GM18526 (cell line): ENCODE data around the gene PPP2R5C.

ENCODE experiments used
- POLR2A ChIP-seq: IDR thresholded peaks from 3 replicates; pipeline ENCODE4 v1.6.1; 2011; ENCODE audit not compliant: insufficient read length; ENCODE audit errors: extremely low read depth

PPP2R5C gene

DNA sequence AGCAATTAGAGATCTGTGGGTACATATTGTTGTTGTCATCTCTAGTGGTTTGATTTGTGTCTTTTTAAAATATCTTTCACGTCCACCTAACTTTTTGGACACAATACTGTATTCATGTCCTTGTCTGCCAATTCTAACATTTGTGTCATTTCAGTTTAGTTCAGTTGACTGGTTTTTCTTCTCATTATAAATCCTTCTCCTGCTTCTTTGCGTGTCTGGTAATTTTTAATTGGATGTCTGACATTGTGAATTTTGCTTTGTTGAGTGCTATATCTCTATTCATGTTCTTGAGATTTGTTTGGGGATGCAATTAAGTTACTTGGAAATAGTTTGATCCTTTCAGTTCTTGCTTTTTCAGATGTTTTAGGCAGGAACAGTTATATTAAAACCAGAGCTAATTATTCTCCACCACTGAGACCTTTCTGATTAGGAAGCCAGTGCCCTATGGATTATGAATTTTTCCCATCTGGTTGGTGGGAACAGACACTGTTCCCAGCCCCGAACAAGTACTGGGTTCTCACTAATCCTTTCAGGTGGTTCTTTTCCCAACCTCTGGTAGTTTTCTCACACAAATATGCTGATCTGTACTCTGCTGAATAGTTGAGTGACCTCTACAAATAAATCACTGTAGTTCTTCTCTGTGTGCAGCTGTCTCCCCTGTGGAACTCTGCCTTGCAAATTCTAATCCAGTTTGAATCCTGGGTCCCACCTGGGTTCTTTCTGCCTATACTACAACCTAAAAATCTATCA, 111.7 kb downstream of the PPP2R5C start:
- no peak for TF ChIP-seq POLR2A

DNA sequence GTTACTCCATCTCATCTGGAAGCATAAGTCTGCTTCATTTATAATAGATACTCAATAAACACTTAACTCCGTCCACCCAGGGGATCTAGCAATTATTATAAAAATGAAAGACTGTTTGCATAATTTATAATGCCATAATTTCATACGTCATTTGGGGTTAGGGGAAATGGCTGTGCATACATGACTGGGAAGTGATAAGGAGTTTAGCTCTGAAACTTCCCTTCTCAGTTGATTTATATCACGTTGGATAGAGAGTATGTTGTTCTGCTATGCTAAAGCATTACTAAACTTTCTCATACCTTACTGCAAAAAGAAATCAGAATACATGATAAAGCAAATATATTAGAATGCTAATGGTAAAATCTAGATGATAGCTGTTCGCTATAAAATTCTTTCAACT, 112.5 kb downstream of the PPP2R5C start:
- no peak for TF ChIP-seq POLR2A

DNA sequence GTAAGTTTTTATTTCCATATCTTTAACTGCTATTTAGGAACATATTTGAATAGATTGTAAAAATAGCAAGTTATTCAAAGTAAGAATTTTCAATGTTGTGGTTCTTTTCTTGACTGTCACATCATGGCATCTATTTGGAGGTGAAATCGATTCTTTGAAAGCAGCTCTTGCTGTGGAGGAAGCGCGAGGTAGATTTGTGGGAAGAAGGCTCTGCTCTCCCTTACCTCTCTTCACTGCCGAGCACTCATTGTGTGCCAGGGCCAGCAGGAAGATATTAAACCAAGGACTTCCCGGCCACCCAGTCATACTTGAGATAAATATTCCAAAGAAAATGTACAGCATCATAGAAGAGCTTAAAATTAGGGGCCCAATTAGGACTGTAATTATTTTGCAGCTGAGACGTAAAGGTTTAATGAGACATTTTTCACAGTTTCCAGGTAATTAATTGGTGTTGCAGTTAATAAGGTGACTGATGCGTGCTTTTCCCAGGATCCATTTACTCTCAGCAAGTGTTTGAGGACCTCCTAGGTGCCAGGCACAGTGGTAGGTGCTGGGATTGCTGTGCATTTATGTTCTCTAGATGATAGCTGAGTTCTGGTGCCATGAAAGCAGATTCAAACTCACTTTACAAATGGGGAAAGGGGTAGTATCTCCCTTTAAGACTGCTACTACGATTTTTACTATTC, 113.7 kb downstream of the PPP2R5C start:
- no peak for TF ChIP-seq POLR2A

DNA sequence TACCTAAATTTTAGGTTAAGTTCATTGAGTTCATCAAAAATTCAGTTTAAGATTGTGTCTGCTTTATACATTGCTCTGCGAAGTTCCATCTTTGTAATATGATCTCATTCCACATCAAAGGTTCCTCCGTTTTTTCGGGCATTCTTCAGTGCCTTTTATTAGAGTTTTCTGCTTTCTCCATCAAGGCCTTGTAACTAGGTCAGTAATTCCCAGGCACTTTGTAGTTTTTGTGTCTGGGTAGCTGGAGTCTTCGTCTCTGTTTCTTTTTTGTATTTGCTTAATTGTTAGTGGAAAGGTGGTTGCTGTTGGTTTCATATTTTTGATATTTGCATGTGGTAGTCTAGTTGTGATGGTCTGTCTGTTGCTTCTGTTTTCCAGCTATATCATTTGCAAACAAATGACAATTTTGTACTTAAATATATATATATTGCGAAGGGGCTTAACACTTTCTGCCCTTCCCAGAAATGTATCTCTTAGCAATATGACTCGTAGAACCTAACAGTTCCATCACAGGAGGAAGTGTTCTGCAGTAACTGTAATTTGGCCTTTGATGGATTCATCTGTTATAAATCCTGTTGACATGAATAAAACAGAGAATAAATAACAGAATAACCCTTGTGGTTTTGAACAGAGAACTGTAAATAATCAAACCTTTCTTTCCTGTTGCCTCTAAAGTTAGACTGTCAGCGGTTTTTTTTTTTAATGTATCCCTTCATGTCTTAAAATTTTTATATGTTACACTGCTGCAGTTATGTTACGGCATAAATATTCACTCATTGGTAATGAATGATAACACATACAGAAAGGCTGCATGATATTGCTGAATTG, 114.4 kb downstream of the PPP2R5C start:
- no peak for TF ChIP-seq POLR2A

DNA sequence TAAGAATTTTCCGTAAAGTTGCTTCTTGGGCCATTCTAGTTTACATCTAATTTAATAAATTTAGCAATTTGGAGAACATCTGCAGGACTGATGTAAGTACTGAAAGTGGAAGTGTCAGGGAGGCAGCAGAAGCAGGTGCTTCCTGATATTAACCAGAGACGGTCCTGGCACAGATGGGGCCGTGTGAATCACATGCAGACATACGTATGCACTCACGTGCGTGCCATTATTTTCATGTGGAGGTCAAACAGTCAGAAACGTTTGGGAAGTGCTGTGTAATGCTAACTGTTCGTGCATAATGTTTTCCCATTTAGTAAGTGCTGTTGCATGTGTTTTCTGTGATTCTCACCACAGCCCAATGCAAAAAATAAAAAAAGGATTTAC, 115.0 kb downstream of the PPP2R5C start:
- peak; percentile 16 for TF ChIP-seq POLR2A

DNA sequence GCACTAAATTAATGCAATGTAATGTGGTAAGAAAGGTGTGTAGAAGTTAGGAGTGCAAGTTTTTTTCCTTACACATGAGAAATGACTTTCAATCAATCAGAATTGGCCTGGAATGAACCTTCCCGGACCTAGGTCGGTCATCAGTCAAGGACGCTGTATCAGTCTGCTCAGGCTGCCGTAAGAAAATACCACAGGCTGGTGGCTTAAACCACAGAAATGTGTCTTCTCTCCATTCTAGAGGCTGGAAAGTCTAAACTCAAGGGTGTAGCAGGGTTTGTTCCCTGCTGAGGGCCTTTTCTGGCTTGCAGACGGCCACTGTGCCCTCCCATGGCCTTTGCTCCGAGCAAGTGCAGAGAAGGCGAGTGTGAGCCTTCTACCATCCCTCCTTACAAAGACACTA, 116.3 kb downstream of the PPP2R5C start:
- no peak for TF ChIP-seq POLR2A

DNA sequence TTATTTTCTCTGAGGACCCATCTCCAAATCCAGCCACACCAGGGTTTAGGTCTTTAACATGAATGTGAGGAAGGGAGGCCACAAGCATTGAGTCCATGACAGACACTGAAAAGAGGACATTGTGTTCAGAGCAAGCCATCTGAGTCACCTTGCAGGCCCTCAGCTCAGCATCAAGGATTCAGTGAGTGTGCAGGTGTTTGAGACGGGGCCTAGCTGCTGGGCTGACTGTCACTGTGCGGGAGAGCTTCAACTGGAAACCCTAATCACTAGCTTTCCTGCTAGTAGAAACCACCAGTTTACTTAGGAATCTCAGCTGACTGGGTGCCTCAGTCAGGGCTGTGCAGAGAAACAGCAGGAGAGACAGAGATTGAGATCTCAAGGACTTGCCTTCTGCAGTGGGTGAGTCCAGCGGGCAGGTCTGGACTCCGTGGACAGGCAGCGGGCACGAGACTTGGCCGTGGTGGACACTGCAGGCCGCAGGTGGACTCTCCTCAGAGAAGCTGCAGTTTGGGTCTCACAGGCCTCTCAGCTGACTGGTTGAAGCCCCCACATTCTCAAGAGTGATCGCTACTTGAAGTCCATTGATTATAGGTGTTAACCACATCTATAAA, 116.8 kb downstream of the PPP2R5C start:
- no peak for TF ChIP-seq POLR2A

DNA sequence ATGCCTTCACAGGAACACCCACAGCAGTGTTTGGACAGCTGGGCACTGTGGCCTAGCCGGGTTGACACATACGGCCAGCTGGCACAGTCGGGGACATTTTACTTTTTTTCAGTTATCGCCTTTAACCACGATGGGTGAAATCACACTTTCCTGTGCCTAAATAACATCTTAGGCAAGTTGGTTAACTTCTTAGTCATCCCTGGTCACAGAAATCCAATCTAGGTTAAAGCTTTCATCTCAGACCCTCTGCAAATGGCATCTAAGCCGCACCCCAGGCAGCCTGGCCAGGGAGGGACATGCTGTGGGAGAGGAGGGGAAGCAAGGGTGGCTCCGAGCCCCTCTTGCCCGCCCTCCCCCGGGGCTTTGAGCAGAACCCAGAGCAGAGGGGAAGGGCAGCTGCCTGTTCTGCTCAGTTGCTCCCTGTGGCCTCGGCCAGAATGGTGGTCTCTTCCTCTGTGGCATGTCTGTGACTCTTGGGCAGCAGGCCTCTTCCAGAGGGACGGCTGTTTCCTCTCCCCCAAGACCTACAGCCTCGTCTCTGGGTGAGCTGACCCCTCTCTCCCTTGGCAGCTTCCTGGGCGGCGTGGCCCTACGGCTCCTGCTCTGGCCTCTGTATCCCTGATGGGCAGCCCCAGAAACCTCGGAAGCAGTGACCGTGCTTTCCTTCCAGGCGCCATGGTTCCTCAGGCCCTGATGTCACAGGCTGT, 117.5 kb downstream of the PPP2R5C start:
- TF ChIP-seq POLR2A = no peak

DNA sequence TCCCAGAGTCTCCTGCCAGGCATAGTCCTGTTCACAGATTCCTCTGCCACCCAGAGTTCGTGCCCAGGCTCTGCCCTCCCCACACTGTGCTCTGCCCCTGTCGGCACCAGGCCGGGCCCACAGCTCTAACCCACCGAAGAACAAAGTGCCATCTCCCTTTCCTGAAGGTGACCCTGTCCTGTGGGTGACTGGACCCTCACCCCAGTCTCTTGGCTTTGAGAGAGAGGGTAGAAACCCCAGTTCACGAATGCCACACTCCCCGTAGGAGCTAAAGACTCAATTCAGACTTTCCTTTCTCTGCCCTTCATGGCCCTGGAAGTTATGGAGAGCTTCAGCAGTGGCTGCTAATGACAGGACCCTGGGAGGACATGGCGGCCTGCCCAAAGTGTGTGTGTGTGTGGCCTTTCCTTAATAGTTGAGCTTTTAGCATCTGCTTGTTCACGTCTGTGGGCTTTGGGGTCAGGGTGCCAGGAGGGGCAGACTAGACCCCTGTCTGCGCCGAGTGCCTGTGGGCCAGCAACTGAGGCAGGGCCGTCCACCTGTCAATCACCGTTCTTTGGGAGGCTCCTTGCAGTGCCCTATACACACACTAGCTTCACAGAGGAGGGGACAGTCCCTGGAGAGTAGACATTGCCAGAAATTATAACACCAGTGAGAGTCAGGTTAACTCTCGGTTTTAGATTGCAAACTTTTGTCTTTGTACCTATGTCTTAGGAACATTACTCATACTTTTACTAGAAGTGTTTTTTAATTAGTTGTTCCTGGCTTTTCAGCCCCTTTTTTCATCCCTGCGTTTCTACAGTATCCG, 118.2 kb downstream of the PPP2R5C start:
- no peak for TF ChIP-seq POLR2A

DNA sequence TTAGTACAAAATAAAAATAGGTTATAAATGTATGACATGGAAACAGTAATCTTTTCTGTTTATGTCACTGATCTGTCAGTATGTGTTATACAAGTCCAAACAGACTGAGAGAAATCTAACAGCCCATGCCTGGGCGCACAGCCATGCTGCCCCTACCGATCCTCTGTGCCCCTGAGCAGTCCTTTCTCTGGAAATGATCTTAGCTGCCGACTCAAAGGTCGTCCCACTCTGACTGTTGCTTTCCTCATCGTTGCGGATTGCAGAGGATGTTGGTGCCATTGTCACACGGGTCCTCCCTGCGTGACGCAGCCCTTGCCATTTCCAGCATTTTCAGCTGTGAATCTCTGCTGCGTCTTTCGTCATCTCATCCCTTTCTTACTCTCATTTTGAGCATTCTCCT, 119.9 kb downstream of the PPP2R5C start:
- TF ChIP-seq POLR2A = no peak

DNA sequence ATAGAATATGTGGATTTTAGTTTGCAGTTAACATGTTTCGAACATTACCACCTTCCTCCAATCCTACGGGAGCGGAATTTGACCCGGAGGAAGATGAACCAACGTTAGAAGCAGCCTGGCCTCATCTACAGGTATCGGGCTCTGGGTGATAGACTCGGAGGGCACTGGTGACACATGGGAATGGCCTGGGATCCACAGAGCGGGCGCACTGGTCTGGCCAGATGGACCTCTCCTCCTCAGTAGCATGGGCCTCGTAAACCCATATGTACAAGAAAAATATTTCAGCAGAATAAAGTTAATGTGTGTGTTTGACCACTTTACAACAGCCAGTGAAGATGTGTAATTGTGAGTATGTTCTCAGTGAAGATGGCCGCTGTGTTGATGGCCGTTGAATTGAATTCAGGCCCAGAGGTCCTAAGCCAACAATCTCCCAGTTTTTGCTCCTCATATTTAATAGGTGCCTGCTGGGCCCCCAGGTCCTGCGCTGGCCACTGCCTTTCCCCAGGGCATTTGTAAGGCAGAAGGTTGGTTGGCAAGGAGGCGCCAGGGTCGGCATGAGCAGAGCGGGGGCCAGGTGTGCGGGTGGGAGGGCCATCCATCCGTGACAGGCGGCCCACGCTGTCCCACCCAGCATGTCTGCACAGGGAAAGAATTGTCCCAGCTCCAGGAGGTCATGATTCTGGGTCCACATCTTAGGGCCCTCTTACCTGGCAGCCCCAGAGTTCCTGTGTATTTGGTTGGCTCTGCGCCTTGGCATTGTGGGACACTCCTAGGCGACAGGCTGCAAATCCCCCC, 120.8 kb downstream of the PPP2R5C start:
- TF ChIP-seq POLR2A = no peak

DNA sequence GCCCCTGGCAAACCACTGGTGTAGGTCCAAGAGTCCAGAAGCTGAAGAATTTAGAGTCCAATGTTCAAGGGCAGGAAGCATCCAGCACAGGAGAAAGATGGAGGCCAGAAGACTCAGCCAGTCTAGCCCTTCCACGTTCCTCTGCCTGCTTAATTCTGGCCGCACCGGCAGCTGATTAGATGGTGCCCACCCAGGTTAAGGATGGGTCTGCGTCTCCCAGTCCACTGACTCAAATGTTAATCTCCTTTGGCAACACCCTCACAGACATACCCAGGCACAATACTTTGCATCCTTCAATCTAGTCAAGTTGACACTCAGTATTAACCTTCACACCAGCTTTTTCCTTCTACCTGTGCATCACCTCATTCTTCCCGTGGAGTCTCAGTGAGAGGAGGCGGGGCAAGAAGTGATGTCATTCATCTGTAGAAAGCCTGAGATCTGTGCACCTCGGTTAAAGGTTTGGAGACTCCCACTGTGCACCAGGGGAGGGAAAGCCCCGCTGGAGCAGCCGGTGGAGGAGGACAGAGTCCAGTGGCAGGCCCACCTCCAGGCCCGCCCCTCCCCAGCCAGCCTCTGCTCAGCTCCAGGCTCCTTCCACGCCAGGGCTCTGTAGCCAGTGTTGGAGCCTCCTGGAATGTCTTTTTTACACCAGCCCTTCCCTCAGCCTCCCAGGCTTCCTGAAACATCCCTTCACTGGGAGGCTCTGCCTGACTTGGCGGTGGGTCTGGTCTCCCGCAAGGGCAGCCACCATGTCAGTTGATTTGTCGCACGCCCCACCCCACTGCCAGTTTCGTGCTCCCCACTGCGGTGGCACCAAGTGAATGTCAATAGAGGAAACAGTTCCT, 122.8 kb downstream of the PPP2R5C start:
- no peak for TF ChIP-seq POLR2A
